Measurements from ENCODE around the gene ERFL.

ERFL gene

GRCh38 chr19:41912899-41913537 lies 15.2 kb downstream of the ERFL start:
- DNase-seq, result no peak

- DNase-seq, result no peak
These were observed 16.1 kb downstream of the ERFL start for GRCh38 chr19:41911889-41912731.

GRCh38 chr19:41910992-41911888 lies 17.0 kb downstream of the ERFL start:
- no peak for DNase-seq

- no peak for DNase-seq
These were observed 17.8 kb downstream of the ERFL start for GRCh38 chr19:41910240-41910991.

GRCh38 chr19:41909706-41910105 lies 18.5 kb downstream of the ERFL start:
- no peak for DNase-seq

GRCh38 chr19:41908724-41909464 lies 19.4 kb downstream of the ERFL start:
- no peak for DNase-seq

- no peak for DNase-seq
These were observed 20.1 kb downstream of the ERFL start for GRCh38 chr19:41907994-41908615.

- no peak for DNase-seq
These were observed 21.2 kb downstream of the ERFL start for GRCh38 chr19:41906916-41907680.

GRCh38 chr19:41906271-41906670 lies 22.0 kb downstream of the ERFL start:
- DNase-seq, result no peak

GRCh38 chr19:41905273-41906002 lies 22.8 kb downstream of the ERFL start:
- DNase-seq, result no peak

- DNase-seq, result no peak
These were observed 24.0 kb downstream of the ERFL start for GRCh38 chr19:41904118-41904870.

GRCh38 chr19:41903193-41903953 lies 24.9 kb downstream of the ERFL start:
- DNase-seq, result no peak

GRCh38 chr19:41902594-41902993 lies 25.7 kb downstream of the ERFL start:
- no peak for DNase-seq

GRCh38 chr19:41901707-41902360 lies 26.4 kb downstream of the ERFL start:
- DNase-seq, result no peak

- DNase-seq, result no peak
These were observed 30.0 kb downstream of the ERFL start for GRCh38 chr19:41898235-41898634.

GRCh38 chr19:41897820-41898219 lies 30.4 kb downstream of the ERFL start:
- DNase-seq, result no peak

- no peak for DNase-seq
These were observed 31.1 kb downstream of the ERFL start for GRCh38 chr19:41897181-41897580.

GRCh38 chr19:41896581-41896942 lies 31.7 kb downstream of the ERFL start:
- no peak for DNase-seq

Measured in effector CD4-positive, alpha-beta T cell (primary cell).